ENCODE measurements around the gene KRTAP4-2.
"Not testable (repeated sequence)": the region's sequence is repeated elsewhere in the genome, so short reads cannot be mapped to it uniquely, and the experiment has no call there.

Gene KRTAP4-2

GRCh38 chr17:41177727-41178271 is at the start of gene KRTAP4-2:
TSS of gene KRTAP4-2 (minus strand) at chr17:41178221. CDS start at chr17:41178164, 57 bp downstream.
- no peak for DNase-seq (ENCODE audit: low read depth)

- not testable (repeated sequence) for DNase-seq (ENCODE audit: low read depth)
Measured at GRCh38 chr17:41226598-41227095, 48.6 kb upstream of the KRTAP4-2 start, which contains the start of gene KRTAP9-2. TSS of gene KRTAP9-2 (plus strand) at chr17:41226648. CDS start at chr17:41226655, 7 bp downstream.

- DNase-seq (ENCODE audit: low read depth) = no peak
Measured at GRCh38 chr17:41226051-41226450, 48.0 kb upstream of the KRTAP4-2 start.

- DNase-seq (ENCODE audit: low read depth) = no peak
Measured at GRCh38 chr17:41223821-41224220, 45.8 kb upstream of the KRTAP4-2 start.

GRCh38 chr17:41215681-41216080 is 37.7 kb upstream of the KRTAP4-2 start:
- no peak for DNase-seq (ENCODE audit: low read depth)

GRCh38 chr17:41212524-41213169 is 34.6 kb upstream of the KRTAP4-2 start:
- no peak for DNase-seq (ENCODE audit: low read depth)

GRCh38 chr17:41211845-41212466 is 33.9 kb upstream of the KRTAP4-2 start:
- no peak for DNase-seq (ENCODE audit: low read depth)

GRCh38 chr17:41199421-41200078 is 21.5 kb upstream of the KRTAP4-2 start:
- no peak for DNase-seq (ENCODE audit: low read depth)

GRCh38 chr17:41196068-41196467 is 18.0 kb upstream of the KRTAP4-2 start:
- DNase-seq (ENCODE audit: low read depth) = no peak

- DNase-seq (ENCODE audit: low read depth) = no peak
Measured at GRCh38 chr17:41190328-41190727, 12.3 kb upstream of the KRTAP4-2 start.

GRCh38 chr17:41189837-41190318 is 11.9 kb upstream of the KRTAP4-2 start, which contains the start of gene KRTAP9-1:
TSS of gene KRTAP9-1 (plus strand) at chr17:41189887. CDS start at chr17:41189887, 0 bp downstream.
- not testable (repeated sequence) for DNase-seq (ENCODE audit: low read depth)

GRCh38 chr17:41186872-41187271 is 8.9 kb upstream of the KRTAP4-2 start:
- DNase-seq (ENCODE audit: low read depth) = no peak

GRCh38 chr17:41185001-41185400 is 7.0 kb upstream of the KRTAP4-2 start:
- no peak for DNase-seq (ENCODE audit: low read depth)

- DNase-seq (ENCODE audit: low read depth) = no peak
Measured at GRCh38 chr17:41184480-41184961, 6.5 kb upstream of the KRTAP4-2 start, which contains the start of gene KRTAP4-1. TSS of gene KRTAP4-1 (minus strand) at chr17:41184911. CDS start at chr17:41184854, 57 bp downstream.

- no peak for DNase-seq (ENCODE audit: low read depth)
Measured at GRCh38 chr17:41178843-41179616, 1.0 kb upstream of the KRTAP4-2 start.

GRCh38 chr17:41178341-41178740 is 320 bp upstream of the KRTAP4-2 start:
- DNase-seq (ENCODE audit: low read depth) = no peak

GRCh38 chr17:41176744-41177387 is 1.2 kb downstream of the KRTAP4-2 start:
- DNase-seq (ENCODE audit: low read depth) = no peak

GRCh38 chr17:41171886-41172285 is 6.1 kb downstream of the KRTAP4-2 start:
- DNase-seq (ENCODE audit: low read depth) = no peak

- no peak for DNase-seq (ENCODE audit: low read depth)
Measured at GRCh38 chr17:41168121-41168520, 9.9 kb downstream of the KRTAP4-2 start, which contains the start of gene KRTAP4-3. TSS of gene KRTAP4-3 (minus strand) at chr17:41168221. CDS start at chr17:41168172, 49 bp downstream.

GRCh38 chr17:41167561-41167960 is 10.5 kb downstream of the KRTAP4-2 start:
- DNase-seq (ENCODE audit: low read depth) = no peak

- DNase-seq (ENCODE audit: low read depth) = no peak
Measured at GRCh38 chr17:41163828-41164227, 14.2 kb downstream of the KRTAP4-2 start.

Measured in stimulated activated CD4-positive, alpha-beta T cell treated with anti-CD3 and anti-CD28 coated beads, Interleukin-2, amount 100 ng/mL, for 4 hours (primary cell).